ENCODE results near the gene UROD.
"Not testable (repeated sequence)": the region's sequence is repeated elsewhere in the genome, so short reads cannot be mapped to it uniquely, and the experiment has no call there.

The UROD gene

GRCh38 chr1:45043094-45043493 lies 31.0 kb downstream of the UROD start:
- no peak for DNase-seq

- DNase-seq = no peak
Observed at GRCh38 chr1:45044916-45045315, 32.9 kb downstream of the UROD start.

GRCh38 chr1:45047032-45047431 lies 35.0 kb downstream of the UROD start:
- DNase-seq = no peak

- no peak for DNase-seq
Observed at GRCh38 chr1:45051005-45051772, 39.1 kb downstream of the UROD start.

- DNase-seq = no peak
Observed at GRCh38 chr1:45057542-45057941, 45.5 kb downstream of the UROD start.

GRCh38 chr1:45059829-45060228 lies 47.8 kb downstream of the UROD start:
- DNase-seq = no peak

GRCh38 chr1:45062463-45062862 lies 50.4 kb downstream of the UROD start:
- not testable (repeated sequence) for DNase-seq

GRCh38 chr1:45065083-45065482 lies 53.0 kb downstream of the UROD start:
- no peak for DNase-seq

Data from KG1 (cell line).